Neural progenitor cell (in vitro differentiated cells): ENCODE measurements around the gene CCDC91. TPM values are rescaled to one million over a fixed set of nuclear protein-coding genes. Genes with fewer than 3 reads are reported as not detected.

ENCODE experiments used
- DNase-seq: peaks from one replicate; pipeline ENCODE4 v3.0.0-alpha.2; 2016; ENCODE audit warnings: low spot score
- H2AFZ ChIP-seq: fragments of 200-600 bp; sonication (generic); replicated peaks from 2 replicates; pipeline ENCODE4 v1.6.1; 2016; ENCODE audit warnings: antibody characterized with exemption
- H3F3A ChIP-seq: fragments of 200-600 bp; sonication (generic); 2 replicates; pipeline ENCODE4 v1.6.1; 2016; ENCODE audit warnings: antibody characterized with exemption, low read depth
- H3K27ac ChIP-seq: fragments of 200-600 bp; sonication (generic); 2 replicates; pipeline ENCODE4 v1.5.1; 2016; ENCODE audit warnings: mild to moderate bottlenecking
- H3K27me3 ChIP-seq: fragments of 200-600 bp; sonication (generic); 2 replicates; pipeline ENCODE4 v1.6.1; 2016; ENCODE audit warnings: mild to moderate bottlenecking, moderate library complexity
- H3K36me3 ChIP-seq: fragments of 200-600 bp; sonication (generic); 2 replicates; pipeline ENCODE4 v1.5.1; 2016
- H3K4me1 ChIP-seq: fragments of 200-600 bp; sonication (generic); 2 replicates; pipeline ENCODE4 v1.6.1; 2016; ENCODE audit warnings: mixed run types
- H3K4me2 ChIP-seq: fragments of 200-600 bp; sonication (generic); 2 replicates; pipeline ENCODE4 v1.6.1; 2016
- H3K4me3 ChIP-seq: fragments of 200-600 bp; sonication (generic); 2 replicates; pipeline ENCODE4 v1.5.1; 2016
- H3K79me2 ChIP-seq: fragments of 200-600 bp; sonication (generic); 2 replicates; pipeline ENCODE4 v1.6.1; 2016; ENCODE audit warnings: low read depth
- H3K9ac ChIP-seq: fragments of 200-600 bp; sonication (generic); 2 replicates; pipeline ENCODE4 v1.6.1; 2016
- H3K9me3 ChIP-seq: fragments of 200-600 bp; sonication (generic); 2 replicates; pipeline ENCODE4 v1.5.1; 2016; ENCODE audit warnings: low read depth
- H4K20me1 ChIP-seq: fragments of 200-600 bp; sonication (generic); 2 replicates; pipeline ENCODE4 v1.6.1; 2016; ENCODE audit warnings: low read depth
- H3K27ac Mint-ChIP-seq: 3 replicates; pipeline ENCODE4 v1.8.0; 2021; ENCODE audit warnings: mixed read lengths
- H3K27me3 Mint-ChIP-seq: 2 replicates; pipeline ENCODE4 v1.8.0; 2022; ENCODE audit warnings: low read depth, mild to moderate bottlenecking, inconsistent platforms, moderate library complexity, mixed read lengths; ENCODE audit not compliant: insufficient read depth
- H3K36me3 Mint-ChIP-seq: 3 replicates; pipeline ENCODE4 v1.8.0; 2021; ENCODE audit warnings: mixed read lengths
- H3K4me1 Mint-ChIP-seq: 3 replicates; pipeline ENCODE4 v1.8.0; 2021; ENCODE audit warnings: mixed read lengths
- H3K4me3 Mint-ChIP-seq: 3 replicates; pipeline ENCODE4 v1.8.0; 2021; ENCODE audit warnings: mild to moderate bottlenecking, moderate library complexity, mixed read lengths
- H3K9me3 Mint-ChIP-seq: 3 replicates; pipeline ENCODE4 v1.8.0; 2020; ENCODE audit warnings: mixed read lengths
- CTCF ChIP-seq: fragments of 200-600 bp; sonication (generic); IDR thresholded peaks from 2 replicates; pipeline ENCODE4 v1.5.1; 2017; ENCODE audit warnings: antibody characterized with exemption, mild to moderate bottlenecking
- EZH2 ChIP-seq: fragments of 200-600 bp; sonication (generic); IDR thresholded peaks from 2 replicates; pipeline ENCODE4 v1.6.1; 2017; ENCODE audit warnings: antibody characterized with exemption, mild to moderate bottlenecking, moderate library complexity
- EZH2phosphoT487 ChIP-seq: fragments of 200-600 bp; sonication (generic); IDR thresholded peaks from 2 replicates; pipeline ENCODE4 v1.6.1; 2017; ENCODE audit warnings: antibody characterized with exemption
- total RNA-seq: library from RNA; depleted of rRNA; stranded (reverse); fragments of >200 nt; gene quantifications from 2 replicates; pipeline ENCODE4 v1.2.3, GENCODE V29; 2015; ENCODE audit warnings: low replicate concordance

CCDC91 gene
- total RNA-seq, 1 donor from 2014 or later, result 35.8 TPM

GRCh38 chr12:28219827-28220226, 29.6 kb downstream of the CCDC91 start:
- H3K79me2 ChIP-seq, result peaks cover 74% of the 10 kb centered on the region
- H3K27me3 Mint-ChIP-seq, result no peaks in the 10 kb centered on the region
- TF ChIP-seq EZH2 (no peak), EZH2phosphoT487 (no peak), CTCF (no peak)

GRCh38 chr12:28222081-28222700, 31.9 kb downstream of the CCDC91 start:
- no peaks in the 10 kb centered on the region for H3K9me3 ChIP-seq
- H3K27me3 ChIP-seq, result no peaks in the 10 kb centered on the region
- H3K79me2 ChIP-seq, result peaks cover 61% of the 10 kb centered on the region
- Mint-ChIP-seq H3K27me3 (no peaks in the 10 kb centered on the region), H3K4me3 (no peak overlapping the region), H3K4me1 (no peaks in the 10 kb centered on the region), H3K27ac (no peak overlapping the region), H3K9me3 (peaks cover 17% of the 10 kb centered on the region), H3K36me3 (peaks cover 2% of the 10 kb centered on the region)
- no peak overlapping the region for H3K4me3 ChIP-seq
- no peak overlapping the region for H3K27ac ChIP-seq
- H2AFZ ChIP-seq, result no peak overlapping the region
- no peaks in the 10 kb centered on the region for H3F3A ChIP-seq
- DNase-seq, result no peak
- TF ChIP-seq CTCF, result no peak
- no peak for TF ChIP-seq EZH2phosphoT487
- no peak for TF ChIP-seq EZH2
- H4K20me1 ChIP-seq, result no peaks in the 10 kb centered on the region
- no peak overlapping the region for H3K9ac ChIP-seq
- H3K36me3 ChIP-seq, result no peaks in the 10 kb centered on the region
- no peaks in the 10 kb centered on the region for H3K4me1 ChIP-seq
- H3K4me2 ChIP-seq, result no peak overlapping the region

More at GRCh38 chr12:28219827-28220226, 29.6 kb downstream of the CCDC91 start:
- H3K4me2 ChIP-seq, result no peak overlapping the region
- Mint-ChIP-seq H3K4me1 (no peaks in the 10 kb centered on the region), H3K9me3 (peaks cover 17% of the 10 kb centered on the region), H3K4me3 (no peak overlapping the region), H3K27ac (no peak overlapping the region), H3K36me3 (peaks cover 2% of the 10 kb centered on the region)
- H3K4me1 ChIP-seq, result peaks cover 10% of the 10 kb centered on the region
- no peak for DNase-seq
- H3K9ac ChIP-seq, result no peak overlapping the region
- H3K27ac ChIP-seq, result no peak overlapping the region
- no peaks in the 10 kb centered on the region for H3K27me3 ChIP-seq
- no peaks in the 10 kb centered on the region for H3F3A ChIP-seq
- no peaks in the 10 kb centered on the region for H3K36me3 ChIP-seq
- no peak overlapping the region for H3K4me3 ChIP-seq
- H2AFZ ChIP-seq, result no peak overlapping the region
- no peaks in the 10 kb centered on the region for H3K9me3 ChIP-seq
- no peaks in the 10 kb centered on the region for H4K20me1 ChIP-seq

- no peaks in the 10 kb centered on the region for H3K4me1 ChIP-seq
- H2AFZ ChIP-seq, result no peak overlapping the region
- H3K27ac ChIP-seq, result no peak overlapping the region
- no peaks in the 10 kb centered on the region for H3F3A ChIP-seq
- DNase-seq, result no peak
- H3K36me3 ChIP-seq, result no peaks in the 10 kb centered on the region
- Mint-ChIP-seq H3K36me3 (peaks cover 2% of the 10 kb centered on the region), H3K27me3 (no peaks in the 10 kb centered on the region), H3K27ac (no peak overlapping the region), H3K4me3 (no peak overlapping the region), H3K4me1 (no peaks in the 10 kb centered on the region), H3K9me3 (peaks cover 14% of the 10 kb centered on the region)
- peaks cover 52% of the 10 kb centered on the region for H3K79me2 ChIP-seq
- H3K9ac ChIP-seq, result no peak overlapping the region
- no peak overlapping the region for H3K4me2 ChIP-seq
- no peaks in the 10 kb centered on the region for H4K20me1 ChIP-seq
- no peaks in the 10 kb centered on the region for H3K9me3 ChIP-seq
- H3K27me3 ChIP-seq, result no peaks in the 10 kb centered on the region
- no peak for TF ChIP-seq EZH2
- TF ChIP-seq EZH2phosphoT487, result no peak
- TF ChIP-seq CTCF, result no peak
- no peak overlapping the region for H3K4me3 ChIP-seq
These were observed 32.8 kb downstream of the CCDC91 start for GRCh38 chr12:28223025-28223554.
